Panc1 (cell line): ENCODE results near the gene LYRM4. TPM values are rescaled to one million over a fixed set of nuclear protein-coding genes. Genes with fewer than 3 reads are reported as not detected.

Source experiments
- ATAC-seq: fragments of 200-7000 bp; cut with Tn5 transposase; 2 replicates; pipeline ENCODE4 v1.9.1; 2020; ENCODE audit warnings: mild to moderate bottlenecking, moderate library complexity
- BruUV-seq: library from RNA; stranded (reverse); fragments of 400-500 nt; replicated peaks from 2 replicates; lab custom pipeline; 2021; lab: Mats Ljungman, UMichigan
- CTCF ChIA-PET: fragments of 300-600 bp; sonication (Branson Sonifier 250); formaldehyde crosslinking; loops from one replicate; lab custom pipeline; 2022; ENCODE audit warnings: antibody characterized with exemption; lab: Charles Lee
- POLR2A ChIA-PET: fragments of 300-600 bp; sonication (Branson Sonifier 250); formaldehyde crosslinking; loops from one replicate; lab custom pipeline; 2022; ENCODE audit warnings: antibody characterized with exemption; lab: Charles Lee
- DNase-seq: peaks from one replicate; pipeline ENCODE4 v3.0.0-alpha.2; 2010; ENCODE audit warnings: low read depth, low spot score
- H3K27ac ChIP-seq: 2 replicates; pipeline ENCODE4 v1.5.1; 2011; ENCODE audit warnings: mild to moderate bottlenecking, low read length, inconsistent platforms
- H3K27me3 ChIP-seq: fragments of 200-500 bp; sonication (Bioruptor generic); 2 replicates; pipeline ENCODE4 v1.6.0; 2014; ENCODE audit warnings: low read length, inconsistent platforms; ENCODE audit not compliant: control insufficient read depth, insufficient read depth
- H3K36me3 ChIP-seq: fragments of 200-500 bp; sonication (Bioruptor generic); 2 replicates; pipeline ENCODE4 v1.5.1; 2014; ENCODE audit warnings: inconsistent platforms, mild to moderate bottlenecking, low read length, moderate library complexity; ENCODE audit not compliant: control insufficient read depth, insufficient read depth
- H3K4me1 ChIP-seq: 2 replicates; pipeline ENCODE4 v1.5.1; 2011; ENCODE audit warnings: inconsistent platforms, mild to moderate bottlenecking, low read length, moderate library complexity; ENCODE audit not compliant: control insufficient read depth, insufficient read depth
- H3K4me3 ChIP-seq, 2 experiments: 2 replicates each; pipeline ENCODE4 v1.5.1; 2011 to 2012; ENCODE audit warnings: low read depth in 2 of 2, low read length in 2 of 2, mild to moderate bottlenecking in 2 of 2, inconsistent platforms in 1 of 2, moderate library complexity in 1 of 2
- H3K9me3 ChIP-seq: fragments of 200-500 bp; sonication (Bioruptor generic); 2 replicates; pipeline ENCODE4 v1.5.1; 2014; ENCODE audit warnings: low read depth, mild to moderate bottlenecking, inconsistent platforms, low read length, moderate library complexity; ENCODE audit not compliant: control insufficient read depth, insufficient read depth
- POLR2AphosphoS5 ChIP-seq: IDR thresholded peaks from 2 replicates; pipeline ENCODE4 v1.6.1; 2012; ENCODE audit warnings: mild to moderate bottlenecking, low read depth, low read length, moderate library complexity
- SIN3A ChIP-seq: IDR thresholded peaks from 2 replicates; pipeline ENCODE4 v1.6.1; 2012; ENCODE audit warnings: low read depth, mild to moderate bottlenecking, low read length, moderate library complexity, borderline replicate concordance; ENCODE audit not compliant: insufficient read depth
- TCF7L2 ChIP-seq: IDR thresholded peaks from 2 replicates; pipeline ENCODE4 v1.6.1; 2011; ENCODE audit warnings: mild to moderate bottlenecking, low read depth, low read length, inconsistent platforms
- in situ Hi-C: cut with HindIII; loops from 2 replicates; pipeline ENCODE4 v1.10.0; 2016; ENCODE audit warnings: low sequenced_read_pairs, low pct_unique_long_range_greater_than_20kb
- intact Hi-C: fragments of 100-400 bp; cut with micrococcal nuclease; formaldehyde crosslinking; loops from one replicate; pipeline ENCODE4 v1.10.0; 2022; ENCODE audit not compliant: unreplicated experiment
- total RNA-seq: library from RNA; stranded (reverse); gene quantifications from one replicate; pipeline ENCODE4 v1.2.1, GENCODE V29; 2021; ENCODE audit not compliant: unreplicated experiment
- TF ChIP-seq, protein P1 (sequence below), 2 experiments: IDR thresholded peaks; 2 replicates each; pipeline ENCODE4 v1.6.1; 2011 to 2012; ENCODE audit warnings: low read depth in 2 of 2, control low read depth in 1 of 2, low read length in 1 of 2, mild to moderate bottlenecking in 1 of 2, moderate library complexity in 1 of 2; ENCODE audit not compliant: insufficient read depth in 1 of 2
- TF ChIP-seq, protein P2 (sequence below): fragments of 450-650 bp; IDR thresholded peaks from 2 replicates; pipeline ENCODE4 v1.5.1; 2017; ENCODE audit warnings: mild to moderate bottlenecking

LYRM4 gene
- total RNA-seq, 1 experiment from 2014 or later, result 27.4 TPM

DNA sequence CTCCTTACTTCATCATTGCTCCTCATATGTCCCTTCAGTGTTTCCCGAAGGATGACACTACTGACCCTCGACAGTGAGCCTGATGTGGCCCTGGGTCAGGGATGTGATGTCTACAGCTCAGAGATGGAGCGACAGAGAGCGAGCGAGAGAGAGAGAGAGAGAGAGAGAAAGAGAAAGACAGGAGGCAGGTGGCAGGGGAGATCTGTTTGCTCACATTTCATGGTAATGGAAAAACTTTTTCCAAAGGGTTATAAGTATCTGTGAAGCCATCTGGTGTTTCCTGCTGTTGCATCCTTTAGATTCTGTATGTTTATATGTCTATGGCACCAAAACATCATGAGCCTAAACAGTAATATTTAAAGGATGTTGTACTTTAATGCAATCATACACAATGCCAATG is 98.4 kb downstream of the LYRM4 start:
- H3K4me3 ChIP-seq, result no peak overlapping the region
- in situ Hi-C loops, result no loop called here
- ChIA-PET POLR2A (no interaction called here), CTCF (no interaction called here)
- TF ChIP-seq, protein P1, sequence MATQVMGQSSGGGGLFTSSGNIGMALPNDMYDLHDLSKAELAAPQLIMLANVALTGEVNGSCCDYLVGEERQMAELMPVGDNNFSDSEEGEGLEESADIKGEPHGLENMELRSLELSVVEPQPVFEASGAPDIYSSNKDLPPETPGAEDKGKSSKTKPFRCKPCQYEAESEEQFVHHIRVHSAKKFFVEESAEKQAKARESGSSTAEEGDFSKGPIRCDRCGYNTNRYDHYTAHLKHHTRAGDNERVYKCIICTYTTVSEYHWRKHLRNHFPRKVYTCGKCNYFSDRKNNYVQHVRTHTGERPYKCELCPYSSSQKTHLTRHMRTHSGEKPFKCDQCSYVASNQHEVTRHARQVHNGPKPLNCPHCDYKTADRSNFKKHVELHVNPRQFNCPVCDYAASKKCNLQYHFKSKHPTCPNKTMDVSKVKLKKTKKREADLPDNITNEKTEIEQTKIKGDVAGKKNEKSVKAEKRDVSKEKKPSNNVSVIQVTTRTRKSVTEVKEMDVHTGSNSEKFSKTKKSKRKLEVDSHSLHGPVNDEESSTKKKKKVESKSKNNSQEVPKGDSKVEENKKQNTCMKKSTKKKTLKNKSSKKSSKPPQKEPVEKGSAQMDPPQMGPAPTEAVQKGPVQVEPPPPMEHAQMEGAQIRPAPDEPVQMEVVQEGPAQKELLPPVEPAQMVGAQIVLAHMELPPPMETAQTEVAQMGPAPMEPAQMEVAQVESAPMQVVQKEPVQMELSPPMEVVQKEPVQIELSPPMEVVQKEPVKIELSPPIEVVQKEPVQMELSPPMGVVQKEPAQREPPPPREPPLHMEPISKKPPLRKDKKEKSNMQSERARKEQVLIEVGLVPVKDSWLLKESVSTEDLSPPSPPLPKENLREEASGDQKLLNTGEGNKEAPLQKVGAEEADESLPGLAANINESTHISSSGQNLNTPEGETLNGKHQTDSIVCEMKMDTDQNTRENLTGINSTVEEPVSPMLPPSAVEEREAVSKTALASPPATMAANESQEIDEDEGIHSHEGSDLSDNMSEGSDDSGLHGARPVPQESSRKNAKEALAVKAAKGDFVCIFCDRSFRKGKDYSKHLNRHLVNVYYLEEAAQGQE (IDR thresholded peaks at IDR 0.05; ENCODE audit: insufficient read depth in 1 of 2, low read depth in 2 of 2, low read length in 1 of 2), result no peak
- TF ChIP-seq, protein P2, sequence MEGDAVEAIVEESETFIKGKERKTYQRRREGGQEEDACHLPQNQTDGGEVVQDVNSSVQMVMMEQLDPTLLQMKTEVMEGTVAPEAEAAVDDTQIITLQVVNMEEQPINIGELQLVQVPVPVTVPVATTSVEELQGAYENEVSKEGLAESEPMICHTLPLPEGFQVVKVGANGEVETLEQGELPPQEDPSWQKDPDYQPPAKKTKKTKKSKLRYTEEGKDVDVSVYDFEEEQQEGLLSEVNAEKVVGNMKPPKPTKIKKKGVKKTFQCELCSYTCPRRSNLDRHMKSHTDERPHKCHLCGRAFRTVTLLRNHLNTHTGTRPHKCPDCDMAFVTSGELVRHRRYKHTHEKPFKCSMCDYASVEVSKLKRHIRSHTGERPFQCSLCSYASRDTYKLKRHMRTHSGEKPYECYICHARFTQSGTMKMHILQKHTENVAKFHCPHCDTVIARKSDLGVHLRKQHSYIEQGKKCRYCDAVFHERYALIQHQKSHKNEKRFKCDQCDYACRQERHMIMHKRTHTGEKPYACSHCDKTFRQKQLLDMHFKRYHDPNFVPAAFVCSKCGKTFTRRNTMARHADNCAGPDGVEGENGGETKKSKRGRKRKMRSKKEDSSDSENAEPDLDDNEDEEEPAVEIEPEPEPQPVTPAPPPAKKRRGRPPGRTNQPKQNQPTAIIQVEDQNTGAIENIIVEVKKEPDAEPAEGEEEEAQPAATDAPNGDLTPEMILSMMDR, result no peak
- no peak for TF ChIP-seq POLR2AphosphoS5
- TF ChIP-seq TCF7L2, result no peak
- TF ChIP-seq SIN3A, result no peak
- no TSS peak for BruUV-seq
- H3K27me3 ChIP-seq, result no peaks in the 10 kb centered on the region
- H3K4me1 ChIP-seq, result no peaks in the 10 kb centered on the region
- ATAC-seq (no peak), DNase-seq (no peak)
- H3K27ac ChIP-seq, result no peak overlapping the region
- no peaks in the 10 kb centered on the region for H3K36me3 ChIP-seq
- intact Hi-C loops, result no loop called here
- H3K9me3 ChIP-seq, result no peaks in the 10 kb centered on the region

DNA sequence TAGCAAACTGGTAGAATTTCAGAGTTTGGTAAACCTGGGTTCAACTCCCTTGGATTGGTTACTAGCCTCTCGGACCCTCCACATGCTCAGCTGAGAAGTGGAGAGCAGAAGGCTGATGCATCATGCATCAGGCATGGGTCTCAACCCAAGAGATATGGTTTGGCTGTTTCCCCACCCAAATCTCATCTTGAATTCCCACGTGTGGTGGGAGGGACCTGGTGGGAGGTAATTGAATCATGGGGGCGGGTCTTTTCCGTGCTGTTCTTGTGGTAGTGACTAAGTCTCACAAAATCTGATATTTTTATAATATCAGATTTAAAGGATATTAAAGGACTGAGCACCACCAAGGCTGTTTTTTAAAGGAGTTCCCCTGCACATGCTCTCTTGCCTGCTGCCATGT is 100.5 kb downstream of the LYRM4 start:
- no peak overlapping the region for H3K4me3 ChIP-seq
- ChIA-PET CTCF (no interaction called here), POLR2A (no interaction called here)
- DNase-seq (no peak), ATAC-seq (no peak)
- BruUV-seq, result no TSS peak
- H3K27ac ChIP-seq, result no peak overlapping the region
- H3K36me3 ChIP-seq, result no peaks in the 10 kb centered on the region
- TF ChIP-seq SIN3A, result no peak
- no peak for TF ChIP-seq TCF7L2
- no peak for TF ChIP-seq POLR2AphosphoS5
- TF ChIP-seq, protein P1 (IDR thresholded peaks at IDR 0.05; ENCODE audit: insufficient read depth in 1 of 2, low read depth in 2 of 2, low read length in 1 of 2), result no peak
- TF ChIP-seq, protein P2, result no peak
- intact Hi-C loops (no loop called here), in situ Hi-C loops (no loop called here)
- H3K4me1 ChIP-seq, result no peaks in the 10 kb centered on the region
- H3K9me3 ChIP-seq, result no peaks in the 10 kb centered on the region
- no peaks in the 10 kb centered on the region for H3K27me3 ChIP-seq
